Transverse colon (tissue), 3 donors: ENCODE measurements around the gene KLK4.

Experiments used
- POLR2A ChIP-seq: fragments of 450-650 bp; IDR thresholded peaks from one replicate; pipeline ENCODE4 v1.6.1; 2016; ENCODE audit warnings: antibody characterized with exemption, mild to moderate bottlenecking, moderate library complexity
- TF ChIP-seq, protein P1 (sequence below), 5 experiments: fragments of 200-600 bp in 3 of 5; fragments of 450-650 bp in 2 of 5; sonication (generic) in 3 of 5; IDR thresholded peaks; 1 replicate in 2 of 5; 2 replicates in 3 of 5; pipeline ENCODE4 v1.5.1; 2016 to 2017; ENCODE audit warnings: antibody characterized with exemption in 5 of 5, inconsistent platforms in 3 of 5, mild to moderate bottlenecking in 2 of 5, moderate library complexity in 1 of 5

- TF ChIP-seq, protein P1, sequence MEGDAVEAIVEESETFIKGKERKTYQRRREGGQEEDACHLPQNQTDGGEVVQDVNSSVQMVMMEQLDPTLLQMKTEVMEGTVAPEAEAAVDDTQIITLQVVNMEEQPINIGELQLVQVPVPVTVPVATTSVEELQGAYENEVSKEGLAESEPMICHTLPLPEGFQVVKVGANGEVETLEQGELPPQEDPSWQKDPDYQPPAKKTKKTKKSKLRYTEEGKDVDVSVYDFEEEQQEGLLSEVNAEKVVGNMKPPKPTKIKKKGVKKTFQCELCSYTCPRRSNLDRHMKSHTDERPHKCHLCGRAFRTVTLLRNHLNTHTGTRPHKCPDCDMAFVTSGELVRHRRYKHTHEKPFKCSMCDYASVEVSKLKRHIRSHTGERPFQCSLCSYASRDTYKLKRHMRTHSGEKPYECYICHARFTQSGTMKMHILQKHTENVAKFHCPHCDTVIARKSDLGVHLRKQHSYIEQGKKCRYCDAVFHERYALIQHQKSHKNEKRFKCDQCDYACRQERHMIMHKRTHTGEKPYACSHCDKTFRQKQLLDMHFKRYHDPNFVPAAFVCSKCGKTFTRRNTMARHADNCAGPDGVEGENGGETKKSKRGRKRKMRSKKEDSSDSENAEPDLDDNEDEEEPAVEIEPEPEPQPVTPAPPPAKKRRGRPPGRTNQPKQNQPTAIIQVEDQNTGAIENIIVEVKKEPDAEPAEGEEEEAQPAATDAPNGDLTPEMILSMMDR (IDR thresholded peaks at IDR 0.05), result no peak
- no peak for TF ChIP-seq POLR2A
Observed at GRCh38 chr19:50873056-50873455, 38.1 kb downstream of the KLK4 start, which contains the start of gene KLK2.
